ENCODE results near the gene SYS1.

Gene SYS1

DNA sequence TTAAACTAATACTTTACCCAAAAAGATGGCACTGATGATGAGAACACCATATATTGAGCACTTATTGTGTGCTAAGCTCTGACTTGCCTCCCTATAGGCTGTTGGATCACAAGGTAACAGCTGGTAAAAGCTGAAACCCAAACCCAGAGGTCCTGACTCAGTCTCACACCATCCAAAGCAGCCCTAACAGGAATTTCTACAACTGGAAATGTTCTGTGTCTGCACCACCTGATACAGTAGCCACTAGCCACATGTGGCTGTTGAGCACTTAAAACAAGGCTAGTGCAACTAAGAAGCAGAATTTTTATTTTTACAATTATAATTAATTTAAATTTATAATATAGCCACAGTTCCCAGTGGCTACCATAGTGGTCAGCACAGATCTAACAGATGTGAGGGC lies 39.2 kb upstream of the SYS1 start:
- Histone ChIP-seq H3K36me3 (ENCODE audit: control insufficient read depth in 1 of 2, insufficient read depth in 2 of 2, low read length in 2 of 2) (peaks cover 17 to 32% of the 10 kb centered on the region in 2 donors), H3K27me3 (ENCODE audit: control insufficient read depth in 1 of 2, insufficient read depth in 2 of 2, low read length in 2 of 2) (peaks cover 0 to 2% of the 10 kb centered on the region in 2 donors), H3K9me3 (ENCODE audit: control insufficient read depth in 1 of 2, low read length in 2 of 2) (no peaks in the 10 kb centered on the region), H3K4me1 (ENCODE audit: control insufficient read depth in 1 of 2, insufficient read depth in 2 of 2, low read length in 2 of 2) (peaks cover 11 to 17% of the 10 kb centered on the region in 2 donors), H3K9ac (ENCODE audit: low read depth in 1 of 2, low read length in 2 of 2) (no peak overlapping the region), H3K27ac (ENCODE audit: low read depth, low read length) (no peak overlapping the region), H3K4me3 (ENCODE audit: low read depth in 1 of 2, low read length in 2 of 2) (no peak overlapping the region)

GRCh38 chr20:45325371-45325770 lies 37.6 kb upstream of the SYS1 start:
- Histone ChIP-seq H3K4me1 (ENCODE audit: control insufficient read depth in 1 of 2, insufficient read depth in 2 of 2, low read length in 2 of 2) (peaks cover 11 to 20% of the 10 kb centered on the region in 2 donors), H3K36me3 (ENCODE audit: control insufficient read depth in 1 of 2, insufficient read depth in 2 of 2, low read length in 2 of 2) (peaks cover 29 to 48% of the 10 kb centered on the region in 2 donors), H3K9ac (ENCODE audit: low read depth in 1 of 2, low read length in 2 of 2) (no peak overlapping the region), H3K27ac (ENCODE audit: low read depth, low read length) (no peak overlapping the region), H3K9me3 (ENCODE audit: control insufficient read depth in 1 of 2, low read length in 2 of 2) (no peaks in the 10 kb centered on the region), H3K27me3 (ENCODE audit: control insufficient read depth in 1 of 2, insufficient read depth in 2 of 2, low read length in 2 of 2) (no peaks in the 10 kb centered on the region), H3K4me3 (ENCODE audit: low read depth in 1 of 2, low read length in 2 of 2) (no peak overlapping the region)

- no peak overlapping the region for H3K4me3 ChIP-seq (ENCODE audit: low read depth in 1 of 2, low read length in 2 of 2)
- H3K9me3 ChIP-seq (ENCODE audit: control insufficient read depth in 1 of 2, low read length in 2 of 2): no peaks in the 10 kb centered on the region
- no peaks in the 10 kb centered on the region for H3K27me3 ChIP-seq (ENCODE audit: control insufficient read depth in 1 of 2, insufficient read depth in 2 of 2, low read length in 2 of 2)
- no peak overlapping the region for H3K27ac ChIP-seq (ENCODE audit: low read depth, low read length)
- H3K9ac ChIP-seq (ENCODE audit: low read depth in 1 of 2, low read length in 2 of 2): no peak overlapping the region
- H3K4me1 ChIP-seq (ENCODE audit: control insufficient read depth in 1 of 2, insufficient read depth in 2 of 2, low read length in 2 of 2): peaks cover 0 to 4% of the 10 kb centered on the region in 2 donors
- peaks cover 35 to 74% of the 10 kb centered on the region in 2 donors for H3K36me3 ChIP-seq (ENCODE audit: control insufficient read depth in 1 of 2, insufficient read depth in 2 of 2, low read length in 2 of 2)
Measured at GRCh38 chr20:45328451-45328850, 34.5 kb upstream of the SYS1 start.

DNA sequence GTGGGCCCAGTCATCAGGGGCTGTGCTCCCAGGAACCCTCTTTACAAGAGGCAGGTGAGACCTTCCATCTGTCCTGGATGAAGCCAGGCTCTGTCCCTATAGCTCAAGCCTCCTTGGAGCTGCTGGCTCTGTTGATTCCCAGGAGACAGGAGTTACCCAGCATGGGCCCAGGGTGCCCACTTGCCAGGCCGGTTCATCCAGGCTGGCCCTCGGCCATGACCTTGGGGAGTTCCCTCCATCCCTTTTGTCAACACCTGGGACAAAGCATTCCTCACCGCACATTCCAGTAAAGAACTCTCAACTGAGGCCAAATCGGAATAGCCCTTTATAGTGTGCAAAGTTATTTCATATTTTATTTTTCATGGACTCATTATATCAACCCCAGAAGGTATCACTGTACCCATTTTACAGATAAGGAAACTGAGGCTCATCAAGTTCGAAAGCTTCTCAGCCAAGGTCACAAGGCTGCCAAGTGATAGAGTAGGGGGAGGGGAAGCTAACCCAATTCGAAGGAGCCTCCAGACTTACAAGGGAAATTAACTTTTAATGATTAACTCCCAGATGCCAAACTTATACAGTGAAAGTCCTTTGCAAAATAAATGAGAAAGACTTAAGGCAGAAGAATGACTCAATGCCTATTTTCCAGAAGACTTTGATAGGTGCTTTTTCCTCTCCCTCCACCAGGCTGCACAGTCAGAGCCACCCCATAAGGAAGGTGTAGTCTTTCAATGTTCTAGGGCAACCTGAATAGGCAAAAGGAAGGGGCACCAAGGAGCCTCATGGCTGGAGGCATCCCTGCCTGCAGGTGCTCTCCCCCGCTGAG lies 33.2 kb upstream of the SYS1 start:
- Histone ChIP-seq H3K4me3 (ENCODE audit: low read depth in 1 of 2, low read length in 2 of 2) (no peak overlapping the region), H3K9ac (ENCODE audit: low read depth in 1 of 2, low read length in 2 of 2) (no peak overlapping the region), H3K9me3 (ENCODE audit: control insufficient read depth in 1 of 2, low read length in 2 of 2) (no peaks in the 10 kb centered on the region), H3K27me3 (ENCODE audit: control insufficient read depth in 1 of 2, insufficient read depth in 2 of 2, low read length in 2 of 2) (no peaks in the 10 kb centered on the region), H3K36me3 (ENCODE audit: control insufficient read depth in 1 of 2, insufficient read depth in 2 of 2, low read length in 2 of 2) (peaks cover 35 to 74% of the 10 kb centered on the region in 2 donors), H3K27ac (ENCODE audit: low read depth, low read length) (no peak overlapping the region), H3K4me1 (ENCODE audit: control insufficient read depth in 1 of 2, insufficient read depth in 2 of 2, low read length in 2 of 2) (peaks cover 0 to 4% of the 10 kb centered on the region in 2 donors)

GRCh38 chr20:45330476-45330875 lies 32.5 kb upstream of the SYS1 start:
- no peak overlapping the region for H3K27ac ChIP-seq (ENCODE audit: low read depth, low read length)
- H3K36me3 ChIP-seq (ENCODE audit: control insufficient read depth in 1 of 2, insufficient read depth in 2 of 2, low read length in 2 of 2): peaks cover 35 to 72% of the 10 kb centered on the region in 2 donors
- no peaks in the 10 kb centered on the region for H3K27me3 ChIP-seq (ENCODE audit: control insufficient read depth in 1 of 2, insufficient read depth in 2 of 2, low read length in 2 of 2)
- H3K4me3 ChIP-seq (ENCODE audit: low read depth in 1 of 2, low read length in 2 of 2): no peak overlapping the region
- H3K4me1 ChIP-seq (ENCODE audit: control insufficient read depth in 1 of 2, insufficient read depth in 2 of 2, low read length in 2 of 2): peaks cover 0 to 4% of the 10 kb centered on the region in 2 donors
- H3K9ac ChIP-seq (ENCODE audit: low read depth in 1 of 2, low read length in 2 of 2): no peak overlapping the region
- H3K9me3 ChIP-seq (ENCODE audit: control insufficient read depth in 1 of 2, low read length in 2 of 2): no peaks in the 10 kb centered on the region

DNA sequence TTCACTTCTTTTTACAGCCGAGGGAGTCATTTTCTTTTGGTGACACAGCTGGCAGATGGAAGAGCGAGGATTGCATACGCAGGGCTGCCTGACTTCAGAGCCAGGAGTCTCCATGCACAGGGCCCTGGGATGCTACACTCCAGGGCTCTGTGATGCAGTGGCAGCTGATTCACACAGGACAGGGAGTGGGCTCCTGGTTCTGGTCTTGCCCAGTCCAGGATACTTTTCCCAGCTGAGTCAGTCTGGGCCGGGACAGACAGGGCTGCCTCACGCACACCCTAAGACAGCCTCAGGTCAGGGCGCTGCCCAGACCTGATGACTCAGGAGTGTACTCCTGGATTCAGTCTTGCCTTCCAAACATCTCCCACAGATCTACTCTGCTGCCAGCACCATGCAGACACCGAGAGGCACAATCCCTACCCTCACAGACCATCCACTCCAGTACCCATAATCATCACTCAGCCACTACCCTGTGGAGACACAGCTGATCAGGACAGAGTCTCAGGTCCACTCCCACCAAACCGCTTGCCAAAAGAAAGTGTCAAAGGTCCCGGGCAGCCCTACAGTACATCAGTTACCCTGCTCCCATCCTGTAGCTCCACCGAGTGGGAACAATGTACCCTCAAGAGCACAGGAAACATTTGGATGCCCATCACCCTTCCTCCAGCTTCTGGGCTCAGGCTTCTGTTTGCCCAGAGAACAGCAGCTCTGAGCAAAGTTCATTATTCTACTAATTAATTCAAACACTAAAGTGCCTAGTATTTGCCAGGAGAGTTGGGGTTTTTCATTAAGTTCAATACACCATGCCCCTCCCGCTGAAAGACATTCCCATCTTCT lies 26.2 kb upstream of the SYS1 start:
- Histone ChIP-seq H3K4me1 (ENCODE audit: control insufficient read depth in 1 of 2, insufficient read depth in 2 of 2, low read length in 2 of 2) (peaks cover 55 to 57% of the 10 kb centered on the region in 2 donors), H3K9ac (ENCODE audit: low read depth in 1 of 2, low read length in 2 of 2) (peak overlapping the region; percentile 67)

GRCh38 chr20:45337367-45338120 lies 25.4 kb upstream of the SYS1 start:
- Histone ChIP-seq H3K4me3 (ENCODE audit: low read depth in 1 of 2, low read length in 2 of 2) (peak overlapping the region; percentile 30 to 50), H3K9me3 (ENCODE audit: control insufficient read depth in 1 of 2, low read length in 2 of 2) (no peaks in the 10 kb centered on the region), H3K27me3 (ENCODE audit: control insufficient read depth in 1 of 2, insufficient read depth in 2 of 2, low read length in 2 of 2) (no peaks in the 10 kb centered on the region), H3K27ac (ENCODE audit: low read depth, low read length) (peak overlapping the region; percentile 71), H3K4me1 (ENCODE audit: control insufficient read depth in 1 of 2, insufficient read depth in 2 of 2, low read length in 2 of 2) (peaks cover 62 to 63% of the 10 kb centered on the region in 2 donors), H3K9ac (ENCODE audit: low read depth in 1 of 2, low read length in 2 of 2) (peak overlapping the region; percentile 67), H3K36me3 (ENCODE audit: control insufficient read depth in 1 of 2, insufficient read depth in 2 of 2, low read length in 2 of 2) (peaks cover 0 to 15% of the 10 kb centered on the region in 2 donors)

More for the DNA sequence above, 26.2 kb upstream of the SYS1 start:
- Histone ChIP-seq H3K27ac (ENCODE audit: low read depth, low read length) (peak overlapping the region; percentile 71), H3K27me3 (ENCODE audit: control insufficient read depth in 1 of 2, insufficient read depth in 2 of 2, low read length in 2 of 2) (no peaks in the 10 kb centered on the region), H3K4me3 (ENCODE audit: low read depth in 1 of 2, low read length in 2 of 2) (peak overlapping the region; percentile 30 to 50), H3K9me3 (ENCODE audit: control insufficient read depth in 1 of 2, low read length in 2 of 2) (no peaks in the 10 kb centered on the region), H3K36me3 (ENCODE audit: control insufficient read depth in 1 of 2, insufficient read depth in 2 of 2, low read length in 2 of 2) (peaks cover 0 to 20% of the 10 kb centered on the region in 2 donors)

GRCh38 chr20:45338121-45339030 lies 24.6 kb upstream of the SYS1 start:
- Histone ChIP-seq H3K4me3 (ENCODE audit: low read depth in 1 of 2, low read length in 2 of 2) (peak overlapping the region; percentile 25 to 50), H3K36me3 (ENCODE audit: control insufficient read depth in 1 of 2, insufficient read depth in 2 of 2, low read length in 2 of 2) (peaks cover 0 to 7% of the 10 kb centered on the region in 2 donors), H3K4me1 (ENCODE audit: control insufficient read depth in 1 of 2, insufficient read depth in 2 of 2, low read length in 2 of 2) (peaks cover 68 to 70% of the 10 kb centered on the region in 2 donors), H3K9ac (ENCODE audit: low read depth in 1 of 2, low read length in 2 of 2) (peak overlapping the region; percentile 67), H3K27me3 (ENCODE audit: control insufficient read depth in 1 of 2, insufficient read depth in 2 of 2, low read length in 2 of 2) (no peaks in the 10 kb centered on the region), H3K9me3 (ENCODE audit: control insufficient read depth in 1 of 2, low read length in 2 of 2) (no peaks in the 10 kb centered on the region), H3K27ac (ENCODE audit: low read depth, low read length) (peak overlapping the region; percentile 71)

- peak overlapping the region in 1 of 2 donors; percentile 50 for H3K4me3 ChIP-seq (ENCODE audit: low read depth in 1 of 2, low read length in 2 of 2)
- peak overlapping the region; percentile 67 for H3K9ac ChIP-seq (ENCODE audit: low read depth in 1 of 2, low read length in 2 of 2)
- no peaks in the 10 kb centered on the region for H3K9me3 ChIP-seq (ENCODE audit: control insufficient read depth in 1 of 2, low read length in 2 of 2)
- no peaks in the 10 kb centered on the region for H3K27me3 ChIP-seq (ENCODE audit: control insufficient read depth in 1 of 2, insufficient read depth in 2 of 2, low read length in 2 of 2)
- peak overlapping the region; percentile 71 for H3K27ac ChIP-seq (ENCODE audit: low read depth, low read length)
- peaks cover 75 to 77% of the 10 kb centered on the region in 2 donors for H3K4me1 ChIP-seq (ENCODE audit: control insufficient read depth in 1 of 2, insufficient read depth in 2 of 2, low read length in 2 of 2)
- peaks cover 0 to 7% of the 10 kb centered on the region in 2 donors for H3K36me3 ChIP-seq (ENCODE audit: control insufficient read depth in 1 of 2, insufficient read depth in 2 of 2, low read length in 2 of 2)
Measured at GRCh38 chr20:45339084-45339483, 23.9 kb upstream of the SYS1 start.
